HEK293T (cell line): Measurements from ENCODE around the gene FTCD.
A peak's percentile ranks its signal among the peaks of the same experiment; 100 is the strongest.

Experiments used
- CTCF ChIA-PET: fragments of 350-600 bp; formaldehyde crosslinking; extraction: SDS; loops from one replicate; lab custom pipeline; 2021; ENCODE audit warnings: antibody characterized with exemption, inconsistent platforms; lab: Yijun Ruan, JAX
- POLR2A ChIA-PET: fragments of 350-600 bp; formaldehyde crosslinking; extraction: SDS; loops from one replicate; lab custom pipeline; 2020; ENCODE audit warnings: antibody characterized with exemption, inconsistent platforms; lab: Yijun Ruan, JAX
- DNase-seq: peaks from one replicate; pipeline ENCODE4 v3.0.0; 2012; ENCODE audit warnings: mixed read lengths; ENCODE audit errors: extremely low spot score
- ARNT ChIP-seq: fragments of 450-650 bp; IDR thresholded peaks from 2 replicates; pipeline ENCODE4 v1.6.1; 2017; ENCODE audit warnings: mild to moderate bottlenecking
- BHLHE40 ChIP-seq: fragments of 450-650 bp; IDR thresholded peaks from 2 replicates; pipeline ENCODE4 v1.6.1; 2016; ENCODE audit warnings: mild to moderate bottlenecking, moderate library complexity, borderline replicate concordance
- CTBP1 ChIP-seq: fragments of 450-650 bp; IDR thresholded peaks from 2 replicates; pipeline ENCODE4 v1.6.1; 2016; ENCODE audit warnings: borderline replicate concordance
- ELF4 ChIP-seq: fragments of 450-650 bp; IDR thresholded peaks from 2 replicates; pipeline ENCODE4 v1.6.1; 2017; ENCODE audit warnings: antibody characterized with exemption
- FOXA1 ChIP-seq: fragments of 450-650 bp; IDR thresholded peaks from 2 replicates; pipeline ENCODE4 v1.6.1; 2016; ENCODE audit warnings: mild to moderate bottlenecking
- FOXK2 ChIP-seq: fragments of 450-650 bp; IDR thresholded peaks from 2 replicates; pipeline ENCODE4 v1.6.1; 2016; ENCODE audit warnings: mild to moderate bottlenecking
- FOXM1 ChIP-seq: fragments of 450-650 bp; IDR thresholded peaks from 2 replicates; pipeline ENCODE4 v1.6.1; 2017; ENCODE audit warnings: mild to moderate bottlenecking, borderline replicate concordance
- HDGF ChIP-seq: fragments of 450-650 bp; IDR thresholded peaks from 2 replicates; pipeline ENCODE4 v1.6.1; 2017; ENCODE audit warnings: antibody characterized with exemption, borderline replicate concordance
- L3MBTL2 ChIP-seq: fragments of 450-650 bp; conservative IDR thresholded peaks from 2 replicates; pipeline ENCODE4 v1.6.1; 2016; ENCODE audit warnings: mild to moderate bottlenecking
- LEF1 ChIP-seq: fragments of 450-650 bp; IDR thresholded peaks from 2 replicates; pipeline ENCODE4 v1.6.1; 2017; ENCODE audit warnings: mild to moderate bottlenecking, borderline replicate concordance
- NFRKB ChIP-seq: fragments of 450-650 bp; IDR thresholded peaks from 2 replicates; pipeline ENCODE4 v1.6.1; 2016; ENCODE audit warnings: mild to moderate bottlenecking, moderate library complexity
- PKNOX1 ChIP-seq: fragments of 450-650 bp; IDR thresholded peaks from 2 replicates; pipeline ENCODE4 v1.6.1; 2016
- SP1 ChIP-seq: fragments of 450-650 bp; IDR thresholded peaks from 2 replicates; pipeline ENCODE4 v1.6.1; 2017
- SUZ12 ChIP-seq: fragments of 450-650 bp; IDR thresholded peaks from 2 replicates; pipeline ENCODE4 v1.6.1; 2016; ENCODE audit warnings: mild to moderate bottlenecking
- TARDBP ChIP-seq: fragments of 450-650 bp; IDR thresholded peaks from 2 replicates; pipeline ENCODE4 v1.6.1; 2016
- ZNF384 ChIP-seq: fragments of 450-650 bp; IDR thresholded peaks from 2 replicates; pipeline ENCODE4 v1.6.1; 2016

The FTCD gene

DNA sequence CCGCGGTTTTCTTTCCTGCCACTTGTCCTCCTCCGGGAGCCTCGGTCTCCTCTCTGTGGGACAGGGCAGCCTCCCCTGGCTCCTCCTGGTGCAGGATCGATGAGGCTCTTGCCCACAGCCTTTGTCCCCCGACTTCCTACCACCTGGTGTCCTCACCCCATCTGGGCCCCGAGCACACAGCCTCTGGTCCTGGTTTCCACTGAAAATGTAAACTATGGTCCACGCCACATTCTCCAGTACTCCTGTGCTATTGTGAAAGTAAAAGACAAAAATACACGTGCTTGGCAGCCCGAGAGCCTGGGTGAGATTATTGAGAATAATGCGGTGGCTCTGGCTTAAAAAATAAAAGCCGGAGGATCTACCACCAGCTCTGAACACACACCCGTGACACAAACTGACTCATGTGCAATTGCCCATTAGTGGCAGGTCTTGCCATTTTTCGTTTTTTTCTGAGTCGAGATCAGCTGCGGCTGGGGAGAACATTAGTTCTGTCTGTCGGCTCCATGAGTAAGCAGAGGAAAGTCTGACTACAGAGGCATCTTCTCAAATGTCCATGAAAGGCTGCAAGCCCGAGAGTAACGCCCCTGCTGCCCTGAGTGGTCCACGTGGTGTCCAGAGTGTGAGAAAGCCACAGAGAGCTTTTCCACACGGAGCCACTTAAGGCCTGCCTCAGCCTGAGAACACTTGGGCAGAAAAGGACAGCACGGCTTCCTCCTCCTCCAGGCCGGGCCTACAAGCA is 63.2 kb downstream of the FTCD start:
- no peak for TF ChIP-seq BHLHE40
- no peak for TF ChIP-seq PKNOX1
- TF ChIP-seq FOXM1, result no peak
- no peak for TF ChIP-seq HDGF
- no peak for TF ChIP-seq ZNF384
- no peak for TF ChIP-seq CTBP1
- no peak for TF ChIP-seq TARDBP
- no peak for TF ChIP-seq ELF4
- ChIA-PET CTCF (no interaction called here), POLR2A (no interaction called here)
- no peak for DNase-seq

- TF ChIP-seq FOXA1 (no peak), LEF1 (no peak), NFRKB (no peak), FOXM1 (no peak), SUZ12 (no peak), SP1 (no peak), L3MBTL2 (no peak), PKNOX1 (no peak), ZNF384 (no peak), FOXK2 (no peak), TARDBP (no peak), ARNT (no peak), BHLHE40 (no peak), CTBP1 (no peak), ELF4 (no peak), HDGF (no peak)
- CTCF ChIA-PET, result no interaction called here
- POLR2A ChIA-PET, result no interaction called here
- no peak for DNase-seq
Observed at GRCh38 chr21:46091631-46092025, 63.8 kb downstream of the FTCD start.

DNA sequence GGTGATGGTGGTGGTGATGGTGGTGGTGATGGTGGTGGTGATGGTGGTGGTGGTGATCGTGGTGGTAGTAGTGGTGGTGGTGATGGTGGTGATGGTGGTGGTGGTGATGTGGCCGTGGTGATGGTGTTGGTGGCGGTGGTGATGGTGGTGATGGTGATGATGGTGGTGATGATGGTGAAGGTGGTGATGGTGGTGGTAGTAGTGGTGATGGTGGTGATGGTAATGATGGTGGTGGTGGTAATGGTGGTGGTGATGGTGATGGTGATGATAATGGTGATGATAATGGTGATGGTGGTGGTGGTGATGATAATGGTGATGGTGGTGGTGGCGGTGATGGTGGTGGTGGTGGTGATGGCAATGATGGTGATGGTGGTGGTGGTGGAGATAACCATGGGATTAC is 64.3 kb downstream of the FTCD start:
- ChIA-PET POLR2A (no interaction called here), CTCF (no interaction called here)
- TF ChIP-seq PKNOX1, result no peak
- TF ChIP-seq ARNT, result no peak
- no peak for TF ChIP-seq FOXM1
- TF ChIP-seq CTBP1, result no peak
- DNase-seq, result no peak

- ChIA-PET POLR2A (no interaction called here), CTCF (no interaction called here)
- peak; percentile 6 for DNase-seq
- TF ChIP-seq FOXA1 (no peak), FOXM1 (no peak), ARNT (no peak), TARDBP (no peak), FOXK2 (no peak), ELF4 (no peak), LEF1 (no peak), L3MBTL2 (no peak), BHLHE40 (no peak), CTBP1 (no peak), PKNOX1 (no peak), ZNF384 (no peak), NFRKB (no peak), HDGF (no peak), SUZ12 (no peak), SP1 (no peak)
Observed at GRCh38 chr21:46089285-46089684, 66.1 kb downstream of the FTCD start.

DNA sequence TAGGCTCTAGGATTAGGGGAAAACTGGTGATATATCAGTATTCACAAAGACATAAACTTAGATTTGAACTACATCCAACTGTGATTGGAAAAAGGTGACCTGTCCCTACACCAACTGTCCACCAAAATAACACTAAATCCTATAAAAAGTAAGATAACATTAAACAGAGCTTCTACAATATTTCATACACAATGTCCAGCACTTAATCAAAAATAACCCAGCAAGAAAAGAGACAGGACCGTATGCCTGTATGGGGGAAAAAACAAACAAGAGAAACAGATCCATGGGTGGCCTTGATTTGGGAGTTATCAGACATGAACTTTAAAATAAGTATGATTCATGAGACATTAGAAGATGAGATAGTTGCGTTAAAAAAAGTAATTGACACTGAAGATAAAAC is 67.2 kb downstream of the FTCD start:
- no peak for DNase-seq
- POLR2A ChIA-PET, result no interaction called here
- CTCF ChIA-PET, result no interaction called here
- no peak for TF ChIP-seq SP1

DNA sequence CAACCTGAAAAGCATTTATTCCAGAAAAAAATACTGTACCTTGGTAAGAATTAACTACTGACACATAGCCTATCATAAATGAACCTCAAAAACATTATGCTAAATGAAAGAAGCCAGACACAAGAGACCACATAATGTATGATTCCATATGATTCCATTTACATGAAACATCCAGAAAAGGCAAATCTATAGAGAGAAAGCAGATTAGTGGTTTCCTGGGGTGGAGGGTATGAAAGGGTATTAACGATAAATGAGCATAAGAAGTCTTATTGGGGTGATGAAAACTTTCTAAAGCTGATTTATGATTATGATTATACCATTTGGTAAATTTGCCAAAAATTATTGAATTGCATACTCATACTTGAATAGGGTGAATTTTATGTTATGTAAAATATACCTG is 67.7 kb downstream of the FTCD start:
- CTCF ChIA-PET, result no interaction called here
- TF ChIP-seq SP1 (no peak), SUZ12 (no peak), FOXM1 (no peak), BHLHE40 (no peak), NFRKB (no peak)
- POLR2A ChIA-PET, result no interaction called here
- no peak for DNase-seq
